ENCODE data around the gene CARD8. TPM values are rescaled to one million over a fixed set of nuclear protein-coding genes. Genes with fewer than 3 reads are reported as not detected.
"Not testable (repeated sequence)": the region's sequence is repeated elsewhere in the genome, so short reads cannot be mapped to it uniquely, and the experiment has no call there.

The CARD8 gene
- total RNA-seq, 2 experiments from 2014 or later: 123 to 125 TPM

DNA sequence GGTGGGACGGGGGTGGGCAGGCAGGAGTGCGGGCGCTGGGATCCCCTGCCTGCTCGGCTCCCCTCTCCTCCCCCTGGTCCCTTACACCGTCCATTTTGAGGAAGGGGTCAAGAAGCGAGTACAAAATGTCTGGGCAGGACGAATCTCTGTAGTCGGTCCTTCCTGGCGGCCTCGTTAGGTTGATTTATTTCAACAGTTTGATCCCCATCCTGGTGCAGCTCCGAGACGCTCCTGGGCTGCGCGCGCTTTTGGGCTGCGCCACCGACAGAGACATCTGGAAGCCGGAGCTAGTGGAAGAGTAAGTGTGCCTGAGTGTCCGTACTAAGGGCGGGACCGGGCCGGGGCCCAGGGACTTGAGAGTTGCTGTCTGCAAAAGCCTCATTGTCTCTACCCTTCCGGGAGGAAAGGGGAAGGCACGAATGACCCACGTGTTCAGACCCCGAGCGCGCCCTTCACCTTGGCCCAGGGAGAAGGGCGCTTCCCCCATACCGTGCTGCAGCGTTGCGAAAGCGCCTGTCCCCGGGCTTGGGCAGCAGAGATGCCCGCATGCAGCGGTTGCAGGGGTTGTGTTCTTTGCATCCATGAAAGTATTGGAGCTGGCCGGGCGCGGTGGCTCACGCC, 15.9 kb upstream of the CARD8 start:
- CTCF ChIA-PET: interaction anchor here (0.6 to 1.7 kb wide), 3 partner anchors 14 to 115 kb away, joined by 3 to 6 read pairs (median 6); no protein-coding TSS in a partner anchor
- POLR2A ChIA-PET: no interaction called here

DNA sequence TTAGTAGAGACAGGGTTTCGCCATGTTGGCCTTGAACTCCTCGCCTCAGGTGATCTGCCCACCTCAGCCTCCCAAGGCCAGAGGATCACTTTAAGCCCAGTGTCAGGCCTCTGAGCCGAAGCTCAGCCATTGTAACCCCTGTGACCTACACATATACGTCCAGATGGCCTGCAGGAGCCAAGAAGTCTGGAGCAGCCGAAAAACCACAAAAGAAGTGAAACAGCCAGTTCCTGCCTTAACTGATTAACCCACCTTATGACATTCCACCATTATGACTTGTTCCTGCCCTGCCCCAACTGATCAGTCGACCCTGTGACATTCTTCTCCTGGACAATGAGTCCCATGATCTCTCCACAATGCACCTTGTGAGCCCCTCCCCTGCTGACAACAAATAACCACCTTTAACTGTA, 13.9 kb upstream of the CARD8 start:
- CTCF ChIA-PET: interaction anchor here (0.6 to 2.3 kb wide), 5 partner anchors 10 to 107 kb away, joined by 3 to 15 read pairs (median 3); no protein-coding TSS in a partner anchor
- POLR2A ChIA-PET: not testable (repeated sequence)

DNA sequence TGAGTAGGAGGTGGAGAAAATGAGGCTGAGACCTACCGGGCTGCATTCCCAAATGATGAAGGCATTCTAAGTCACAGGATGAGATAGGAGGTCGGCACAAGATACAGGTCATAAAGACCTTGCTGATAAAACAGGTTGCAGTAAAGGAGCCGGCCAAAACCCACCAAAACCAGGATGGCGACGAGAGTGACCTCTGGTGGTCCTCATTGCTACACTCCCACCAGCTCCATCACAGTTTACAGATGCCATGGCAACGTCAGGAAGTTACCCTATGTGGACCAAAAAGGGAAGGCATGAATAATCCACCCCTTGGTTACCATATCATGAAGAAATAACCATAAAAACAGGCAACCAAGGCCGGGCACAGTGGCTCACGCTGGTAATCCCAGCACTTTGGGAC, 9.6 kb upstream of the CARD8 start:
- CTCF ChIA-PET: interaction anchor here (1.5 to 1.9 kb wide), 2 partner anchors 27 kb away, joined by 13 to 14 read pairs; no protein-coding TSS in a partner anchor
- POLR2A ChIA-PET: not testable (repeated sequence)

DNA sequence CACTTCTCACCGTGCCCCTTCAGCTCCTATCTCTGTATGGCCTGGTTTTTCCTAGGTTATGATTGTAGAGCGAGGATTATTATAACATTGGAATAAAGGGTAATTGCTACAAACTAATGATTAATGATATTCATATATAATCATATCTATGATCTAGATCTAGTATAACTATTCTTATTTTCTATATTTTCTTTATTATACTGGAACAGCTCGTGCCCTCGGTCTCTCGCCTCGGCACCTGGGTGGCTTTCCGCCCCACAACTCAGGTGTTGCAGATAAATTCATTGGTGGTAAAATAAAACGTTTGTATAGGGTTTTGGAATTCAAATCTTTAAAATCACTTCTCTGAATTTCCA, 4.6 kb upstream of the CARD8 start:
- CTCF ChIA-PET: interaction anchor here (0.9 to 2.5 kb wide), 8 partner anchors 8 to 89 kb away, joined by 3 to 13 read pairs (median 5); no protein-coding TSS in a partner anchor
- POLR2A ChIA-PET: interaction anchor here (1.0 to 2.1 kb wide), 2 partner anchors 11 to 58 kb away, joined by 3 to 11 read pairs; no protein-coding TSS in a partner anchor

DNA sequence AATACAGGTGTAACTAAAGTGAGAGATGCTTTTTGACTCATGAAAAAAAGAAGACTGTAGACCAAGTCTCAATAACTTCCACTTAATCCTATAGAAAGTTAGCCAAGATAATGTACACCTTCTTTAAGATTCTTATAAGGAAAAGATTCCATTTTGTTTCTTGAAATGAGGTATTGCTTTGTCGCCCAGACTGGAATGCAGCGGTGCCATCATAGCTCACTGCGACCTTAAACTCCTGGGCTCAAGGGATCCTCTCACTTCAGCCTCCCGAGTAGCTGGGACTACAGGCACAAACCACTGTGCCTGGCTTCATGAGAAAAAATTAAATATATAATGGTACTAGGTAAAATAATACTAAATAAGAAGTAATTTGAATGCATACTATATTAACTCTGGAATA, 3.3 kb upstream of the CARD8 start:
- ChIA-PET POLR2A (interaction anchor here (2.1 kb wide), 1 partner anchor 10 kb away, joined by 11 read pairs; no protein-coding TSS in a partner anchor), CTCF (interaction anchor here (0.9 to 2.5 kb wide), 4 partner anchors 9 to 75 kb away, joined by 3 to 10 read pairs (median 8); no protein-coding TSS in a partner anchor)

DNA sequence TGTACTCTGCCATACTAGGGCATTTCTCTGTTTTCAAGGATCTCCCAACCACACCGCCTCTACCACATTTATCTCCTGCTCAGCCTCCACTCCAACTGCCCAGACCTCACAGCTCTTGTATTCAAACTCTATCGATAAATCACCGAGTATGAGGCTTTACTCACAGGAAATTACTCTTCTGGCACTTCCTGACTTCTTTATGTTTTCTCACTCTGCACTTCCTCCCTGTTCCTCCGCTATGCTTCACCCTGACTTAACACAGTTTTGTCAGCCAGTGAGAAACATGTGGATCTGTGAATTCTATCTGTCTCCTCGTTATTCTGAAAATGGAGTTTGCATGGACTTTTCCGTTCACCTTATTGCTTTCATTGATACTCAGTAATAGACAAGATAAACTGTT, 2.6 kb upstream of the CARD8 start:
- ChIA-PET POLR2A (interaction anchor here (1.2 to 2.1 kb wide), 2 partner anchors 9 kb away, joined by 7 to 11 read pairs; no protein-coding TSS in a partner anchor), CTCF (interaction anchor here (0.8 kb wide), 1 partner anchor 13 kb away, joined by 6 read pairs; no protein-coding TSS in a partner anchor)

DNA sequence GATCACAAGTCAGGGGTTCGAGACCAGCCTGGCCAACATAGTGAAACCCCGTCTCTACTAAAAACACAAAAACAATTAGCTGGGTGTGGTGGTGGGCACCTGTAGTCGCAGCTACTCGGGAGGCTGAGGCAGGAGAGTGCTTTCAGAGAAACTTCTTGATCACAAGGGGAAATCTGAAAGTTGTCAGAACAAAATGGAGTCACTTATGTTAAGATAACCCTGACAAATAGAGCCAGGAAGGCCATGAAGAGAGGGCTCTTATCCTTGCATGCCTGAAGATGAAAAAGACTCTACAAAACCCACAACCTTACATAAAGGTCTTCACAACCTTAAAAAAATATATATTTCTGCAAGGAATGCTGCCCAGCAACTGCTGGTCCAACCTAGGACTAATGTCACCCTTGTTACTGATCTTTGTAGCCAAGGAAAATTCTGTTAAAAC, 1.2 kb downstream of the CARD8 start:
- ChIA-PET POLR2A (no interaction called here), CTCF (interaction anchor here (1.5 to 1.9 kb wide), 2 partner anchors 9 to 50 kb away, joined by 4 to 6 read pairs; no protein-coding TSS in a partner anchor)

DNA sequence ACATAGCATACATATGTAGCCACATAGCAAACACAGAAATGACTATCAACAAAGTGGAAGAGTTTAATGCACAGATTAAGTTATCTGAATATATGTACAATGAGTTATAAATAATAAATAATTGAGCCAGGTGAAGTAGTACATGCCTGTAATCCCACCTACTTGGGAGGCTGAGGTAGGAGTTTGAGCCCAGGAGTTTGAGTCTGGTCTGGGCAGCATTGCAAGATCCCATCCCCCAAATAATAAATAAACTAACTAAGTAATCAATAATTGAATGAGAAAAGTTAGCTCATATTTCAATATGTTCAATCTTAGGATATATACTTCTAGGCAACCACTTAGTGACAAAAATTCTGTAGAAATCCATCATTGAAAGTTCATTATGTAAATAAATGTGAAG, 1.7 kb downstream of the CARD8 start:
- CTCF ChIA-PET: interaction anchor here (1.9 kb wide), 1 partner anchor 9 kb away, joined by 6 read pairs; no protein-coding TSS in a partner anchor
- POLR2A ChIA-PET: no interaction called here

DNA sequence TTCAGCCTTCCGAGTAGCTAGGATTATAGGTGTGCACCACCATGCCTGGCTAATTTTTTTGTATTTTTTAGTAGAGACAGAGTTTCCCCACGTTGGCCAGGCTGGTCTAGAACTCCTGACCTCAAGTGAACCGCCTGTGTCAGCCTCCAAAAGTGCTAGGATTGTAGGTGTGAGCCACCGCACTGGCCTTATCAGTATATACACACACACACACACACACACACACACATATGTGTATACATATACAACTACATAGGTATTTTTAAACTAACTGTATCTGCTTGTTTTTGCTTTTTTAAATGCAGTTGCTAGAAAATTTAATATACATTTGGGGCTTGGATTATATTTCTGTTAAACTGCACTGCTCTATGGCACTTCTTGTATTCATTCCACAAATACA, 3.1 kb downstream of the CARD8 start:
- CTCF ChIA-PET: no interaction called here
- POLR2A ChIA-PET: interaction anchor here (0.5 kb wide), 1 partner anchor 487 kb away, joined by 5 read pairs; no protein-coding TSS in a partner anchor

DNA sequence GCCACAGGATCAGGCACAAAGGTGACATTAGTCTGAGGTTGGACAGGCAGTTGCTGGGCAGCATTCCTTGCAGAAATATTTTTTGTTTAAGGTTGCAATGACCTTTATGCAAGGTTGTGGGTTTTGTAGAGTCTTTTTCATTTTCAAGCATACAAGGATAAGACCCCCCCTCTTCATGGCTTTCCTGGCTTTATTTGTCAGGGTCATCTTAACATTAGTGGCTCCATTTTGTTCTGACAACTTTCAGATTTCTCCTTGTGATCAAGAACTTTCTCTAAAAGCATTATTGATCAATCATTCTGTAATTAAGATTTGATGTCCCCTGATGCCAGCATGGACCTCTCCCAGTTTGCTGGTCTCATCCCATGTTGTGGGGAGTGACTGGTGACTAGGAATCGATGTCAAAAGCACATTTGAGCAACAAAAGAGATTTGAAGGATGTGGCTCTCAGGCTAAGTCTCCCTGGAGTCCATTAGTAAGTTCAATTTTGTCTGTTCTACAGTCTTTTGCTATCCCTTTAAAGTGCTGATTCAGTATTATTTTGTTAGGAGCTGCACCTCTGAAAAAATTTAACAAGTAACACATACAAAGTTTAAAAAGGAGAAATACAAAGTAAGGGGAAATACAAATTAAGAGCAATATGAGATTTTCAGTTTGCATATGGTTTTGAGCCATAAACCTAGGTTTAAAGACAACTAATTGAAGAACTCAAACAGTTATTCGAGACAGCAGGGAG, 5.3 kb downstream of the CARD8 start:
- POLR2A ChIA-PET: interaction anchor here (1.3 to 2.0 kb wide), 2 partner anchors 7 to 9 kb away, joined by 7 to 11 read pairs; no protein-coding TSS in a partner anchor

DNA sequence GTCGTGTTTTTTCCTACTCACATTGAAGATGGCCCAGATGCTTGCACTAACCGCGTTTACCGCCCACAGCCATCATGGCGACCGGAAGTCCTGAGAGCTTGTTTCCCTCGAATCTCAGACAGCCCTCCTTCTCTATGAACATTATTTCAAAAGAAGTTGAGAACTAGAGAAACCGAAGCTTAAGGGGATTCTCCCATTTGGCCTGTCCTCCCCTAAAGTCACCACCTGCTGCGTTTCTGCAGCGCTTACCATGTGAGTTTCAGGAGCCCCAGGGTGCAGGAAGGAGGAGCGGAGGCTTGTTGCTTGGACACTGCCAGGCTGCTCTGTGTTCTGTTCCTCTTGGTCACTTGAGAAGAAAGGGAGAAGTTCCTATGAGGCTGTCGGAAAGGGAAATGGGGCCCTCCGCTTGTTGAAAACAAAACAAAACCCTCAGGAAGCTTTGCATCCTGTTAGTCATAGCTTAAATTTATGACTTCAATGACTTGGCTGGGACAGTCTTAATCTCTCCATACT, 6.2 kb downstream of the CARD8 start:
- POLR2A ChIA-PET: interaction anchor here (1.1 to 2.0 kb wide), 3 partner anchors 8 to 46 kb away, joined by 7 to 11 read pairs (median 9); no protein-coding TSS in a partner anchor

More for the DNA sequence above, 5.3 kb downstream of the CARD8 start:
- CTCF ChIA-PET: interaction anchor here (0.9 to 2.6 kb wide), 2 partner anchors 10 to 47 kb away, joined by 3 to 10 read pairs; no protein-coding TSS in a partner anchor

DNA sequence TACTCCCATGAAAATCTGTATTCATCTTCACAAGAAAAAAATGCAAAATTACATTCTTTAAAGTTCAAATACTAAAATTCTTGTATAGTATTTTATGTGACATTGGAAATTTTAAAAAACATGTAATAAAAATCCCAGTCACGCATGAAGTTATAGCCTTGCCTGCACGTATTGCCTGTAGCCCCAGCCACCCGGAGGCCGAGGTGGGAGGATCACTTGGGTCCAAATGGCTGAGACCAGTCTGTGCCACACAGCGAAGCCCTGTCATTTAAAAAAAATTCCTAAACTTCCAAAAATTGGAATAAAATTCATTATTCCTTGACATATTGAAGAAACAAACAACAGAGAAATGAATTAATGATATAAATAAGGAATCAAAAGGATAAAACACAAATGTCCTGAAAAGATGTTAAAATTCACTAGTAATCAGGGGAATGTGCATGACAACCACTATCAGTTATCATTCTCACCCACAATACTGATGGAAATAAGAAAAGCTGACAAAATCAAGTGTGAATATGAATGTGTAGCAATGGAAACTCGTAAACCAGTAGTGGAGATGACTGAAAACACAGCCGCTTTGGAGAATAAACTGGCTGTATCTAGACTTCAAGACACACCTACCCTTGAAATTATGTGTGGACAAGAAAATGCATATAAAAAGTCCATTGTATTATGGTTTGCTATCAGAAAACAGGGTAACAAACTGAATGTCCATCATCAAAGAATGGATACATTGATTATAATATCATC, 7.5 kb downstream of the CARD8 start:
- CTCF ChIA-PET: interaction anchor here (1.0 to 2.6 kb wide), 2 partner anchors 12 to 43 kb away, joined by 3 to 10 read pairs; no protein-coding TSS in a partner anchor
- POLR2A ChIA-PET: interaction anchor here (2.0 kb wide), 1 partner anchor 11 kb away, joined by 11 read pairs; no protein-coding TSS in a partner anchor

More for the DNA sequence above, 6.2 kb downstream of the CARD8 start:
- CTCF ChIA-PET: interaction anchor here (0.9 to 2.6 kb wide), 3 partner anchors 11 to 46 kb away, joined by 3 to 10 read pairs (median 3); no protein-coding TSS in a partner anchor

DNA sequence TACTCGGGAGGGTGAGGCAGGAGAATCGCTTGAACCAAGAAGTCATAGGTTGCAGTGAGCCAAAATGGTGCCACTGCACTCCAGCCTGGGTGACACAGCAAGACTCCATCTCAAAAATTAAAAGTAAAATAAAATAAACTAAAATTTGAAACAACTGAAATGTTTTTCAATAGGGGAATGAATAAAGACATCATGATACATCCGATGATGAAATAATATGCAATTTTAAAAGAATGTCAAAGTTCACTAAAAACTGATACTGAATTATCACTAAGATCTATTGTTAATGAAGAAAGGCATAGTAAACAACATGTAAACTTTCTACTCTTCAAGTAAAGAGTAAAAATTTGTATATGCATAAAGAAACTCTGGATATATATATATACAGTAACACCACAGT, 8.5 kb downstream of the CARD8 start:
- ChIA-PET CTCF (interaction anchor here (3.2 kb wide), 1 partner anchor 13 kb away, joined by 10 read pairs; no protein-coding TSS in a partner anchor), POLR2A (interaction anchor here (0.6 kb wide), 1 partner anchor 57 kb away, joined by 3 read pairs; no protein-coding TSS in a partner anchor)

DNA sequence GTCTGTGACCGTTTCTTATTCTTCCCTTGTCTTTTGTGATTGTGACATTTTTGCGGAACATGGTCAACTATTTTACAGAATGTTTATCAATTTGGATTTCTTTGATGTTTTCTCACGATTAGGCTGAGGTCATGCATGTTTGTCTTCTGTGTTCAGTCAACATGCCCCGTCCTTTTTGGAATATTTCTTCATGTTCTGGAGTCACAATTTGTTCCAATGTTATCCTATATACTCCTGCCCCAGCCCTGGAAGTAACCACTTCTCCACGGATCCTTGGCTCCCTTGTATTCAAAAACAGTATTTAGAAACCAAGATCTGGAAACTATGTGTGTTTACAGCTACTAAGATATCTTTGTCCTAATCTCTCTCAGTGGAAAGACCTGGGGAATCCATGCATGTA, 9.6 kb downstream of the CARD8 start:
- POLR2A ChIA-PET: interaction anchor here (2.2 kb wide), 1 partner anchor 9 kb away, joined by 9 read pairs; the partner anchor contains the start of gene CARD8
- CTCF ChIA-PET: interaction anchor here (3.2 kb wide), 1 partner anchor 14 kb away, joined by 10 read pairs; no protein-coding TSS in a partner anchor

DNA sequence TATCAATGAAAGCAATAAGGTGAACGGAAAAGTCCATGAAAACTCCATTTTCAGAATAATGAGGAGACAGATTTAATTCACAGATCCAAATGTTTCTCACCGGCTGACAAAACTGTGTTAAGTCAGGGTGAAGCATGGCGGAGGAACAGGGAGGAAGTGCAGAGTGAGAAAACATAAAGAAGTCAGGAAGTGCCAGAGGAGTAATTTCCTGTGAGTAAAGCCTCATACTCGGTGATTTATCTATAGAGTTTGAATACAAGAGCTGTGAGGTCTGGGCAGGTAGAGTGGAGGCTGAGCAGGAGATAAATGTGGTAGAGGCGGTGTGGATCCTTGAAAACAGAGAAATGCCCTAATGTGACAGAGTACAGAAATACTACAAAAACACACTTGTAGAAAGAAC, 11.4 kb downstream of the CARD8 start:
- ChIA-PET CTCF (interaction anchor here (1.4 to 3.2 kb wide), 2 partner anchors 10 to 16 kb away, joined by 6 to 10 read pairs; no protein-coding TSS in a partner anchor), POLR2A (interaction anchor here (1.6 to 2.2 kb wide), 2 partner anchors 11 to 41 kb away, joined by 5 to 9 read pairs; partner anchors contain the start of gene CARD8)

DNA sequence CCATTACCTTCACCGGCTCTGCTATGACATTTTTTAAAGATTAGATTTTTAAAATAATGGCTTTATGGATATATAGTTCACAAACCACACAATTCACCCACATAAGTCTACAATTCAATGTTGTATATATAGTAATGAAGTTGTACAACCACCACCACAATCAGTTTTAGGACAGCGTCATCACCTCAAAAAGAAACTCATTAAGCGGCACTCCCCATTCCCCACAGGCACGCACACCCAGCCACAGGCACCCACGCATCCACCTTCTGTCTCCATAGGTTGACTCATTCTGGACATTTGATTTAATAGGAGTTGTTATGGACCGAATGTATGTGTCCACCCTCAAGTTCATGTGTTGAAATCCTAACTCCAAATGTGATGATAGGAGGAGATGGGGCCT, 13.9 kb downstream of the CARD8 start:
- POLR2A ChIA-PET: not testable (repeated sequence)
- CTCF ChIA-PET: interaction anchor here (1.2 kb wide), 1 partner anchor 38 kb away, joined by 3 read pairs; no protein-coding TSS in a partner anchor

DNA sequence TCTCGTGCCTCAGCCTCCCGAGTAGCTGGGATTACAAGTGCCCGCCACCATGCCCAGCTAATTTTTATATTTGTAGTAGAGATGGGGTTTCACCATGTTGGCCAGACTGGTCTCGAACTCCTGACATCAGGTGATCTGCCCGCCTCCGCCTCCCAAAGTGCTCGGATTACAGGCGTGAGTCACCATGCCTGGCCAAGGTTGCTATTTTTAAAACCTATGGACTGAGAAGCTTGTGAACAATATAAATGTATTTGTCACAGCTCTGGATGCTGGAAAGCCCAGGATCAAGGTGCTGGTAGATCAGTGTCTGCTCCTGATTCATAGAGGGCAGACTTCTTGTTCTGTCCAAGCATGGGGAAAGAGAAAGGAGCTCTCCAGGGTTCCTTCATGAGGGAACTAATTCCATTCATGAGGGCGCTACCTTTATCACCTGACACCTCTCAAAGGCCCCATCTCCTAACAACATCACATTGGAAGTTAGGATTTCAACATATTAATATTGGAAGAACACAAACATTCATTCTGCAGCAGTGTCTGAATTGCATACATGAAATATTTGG, 16.1 kb downstream of the CARD8 start:
- ChIA-PET CTCF (interaction anchor here (1.2 to 1.9 kb wide), 2 partner anchors 10 to 20 kb away, joined by 3 to 7 read pairs; no protein-coding TSS in a partner anchor), POLR2A (no interaction called here)

DNA sequence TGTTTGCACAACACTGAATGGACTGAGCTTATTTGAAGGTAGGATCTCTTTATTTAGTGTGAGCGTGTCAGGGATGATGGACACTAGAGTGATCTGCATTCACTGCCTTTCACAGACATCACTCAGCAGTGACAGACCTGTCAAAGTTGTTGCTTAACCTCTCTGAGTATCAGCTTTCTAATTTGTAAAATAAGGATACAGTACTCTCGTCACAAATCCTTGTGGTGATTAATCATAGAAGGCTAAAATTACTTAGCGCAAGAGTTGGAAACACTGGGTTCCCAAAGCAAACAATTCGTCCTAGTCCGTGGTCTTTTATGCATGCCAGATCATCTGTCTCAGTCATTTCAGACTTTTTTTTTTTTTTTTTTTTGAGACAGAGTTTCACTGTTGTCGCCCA, 16.6 kb downstream of the CARD8 start:
- ChIA-PET CTCF (interaction anchor here (1.2 to 1.9 kb wide), 3 partner anchors 9 to 86 kb away, joined by 3 to 7 read pairs (median 3); no protein-coding TSS in a partner anchor), POLR2A (interaction anchor here (0.7 kb wide), 1 partner anchor 12 kb away, joined by 7 read pairs; no protein-coding TSS in a partner anchor)
